Right renal cortex interstitium (tissue), 3 donors: Measurements from ENCODE around the gene MBLAC2. TPM values are rescaled to one million over a fixed set of nuclear protein-coding genes. Genes with fewer than 3 reads are reported as not detected.

ENCODE experiments used
- DNase-seq, 3 donors: peaks; one replicate each; pipeline ENCODE4 v3.0.0-alpha.2; 2013; ENCODE audit warnings: low read depth in 3 of 3, low spot score in 2 of 3
- polyA plus RNA-seq, 3 donors: library from polyadenylated mRNA; unstranded; fragments of 120-200 nt; gene quantifications; one replicate each; pipeline ENCODE4 v1.2.1, GENCODE V29; 2013; ENCODE audit not compliant: insufficient read length in 3 of 3

MBLAC2 gene
- polyA plus RNA-seq, 3 donors = 10.2 to 10.7 (median 10.7) TPM

DNA sequence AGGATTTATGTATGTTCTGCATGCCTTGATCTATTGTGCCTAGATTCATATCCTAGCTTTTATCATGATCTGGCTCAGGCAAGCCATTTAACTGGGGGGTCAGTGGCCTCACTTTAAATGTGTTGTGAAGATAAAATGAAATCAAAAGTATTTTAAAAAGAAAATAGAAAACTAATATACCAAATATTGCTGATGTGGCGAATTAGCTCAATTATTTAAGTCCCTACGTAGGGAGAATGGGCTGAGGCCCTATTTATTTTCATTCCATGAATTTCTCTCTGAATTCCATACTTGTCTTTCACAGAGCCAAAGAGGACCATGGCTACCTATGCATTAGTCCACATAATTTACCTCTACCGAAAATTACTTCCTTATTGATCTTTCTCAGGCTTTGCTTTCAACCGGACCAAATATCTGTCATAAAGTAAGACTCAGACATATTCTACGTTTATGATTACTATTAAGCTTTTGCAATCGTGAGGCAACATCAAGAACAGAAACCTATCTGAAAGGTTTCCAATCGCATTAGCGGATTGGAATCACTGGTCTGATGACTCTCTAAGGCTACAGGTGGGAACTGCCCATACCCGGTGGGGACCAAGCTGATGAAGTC, 1.7 kb downstream of the MBLAC2 start:
- DNase-seq = no peak

DNA sequence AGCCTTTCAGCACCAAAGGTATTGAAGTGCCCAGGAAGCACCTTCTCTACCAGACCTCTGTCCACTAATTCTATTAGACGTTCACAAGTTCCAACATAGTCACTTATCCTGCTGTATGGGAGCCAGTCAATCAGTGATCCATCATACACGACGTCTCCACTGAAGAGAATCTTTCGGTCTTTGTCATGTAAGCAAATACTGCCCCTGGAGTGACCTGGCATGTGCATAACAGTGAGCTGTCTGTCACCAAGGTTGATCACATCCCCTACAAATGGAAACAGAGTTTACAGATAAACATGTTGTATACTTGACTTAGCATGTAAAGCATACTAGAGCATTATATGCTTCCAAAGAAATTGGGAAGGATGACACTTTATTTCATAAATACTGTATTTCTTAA, 13.3 kb downstream of the MBLAC2 start:
- no peak for DNase-seq

DNA sequence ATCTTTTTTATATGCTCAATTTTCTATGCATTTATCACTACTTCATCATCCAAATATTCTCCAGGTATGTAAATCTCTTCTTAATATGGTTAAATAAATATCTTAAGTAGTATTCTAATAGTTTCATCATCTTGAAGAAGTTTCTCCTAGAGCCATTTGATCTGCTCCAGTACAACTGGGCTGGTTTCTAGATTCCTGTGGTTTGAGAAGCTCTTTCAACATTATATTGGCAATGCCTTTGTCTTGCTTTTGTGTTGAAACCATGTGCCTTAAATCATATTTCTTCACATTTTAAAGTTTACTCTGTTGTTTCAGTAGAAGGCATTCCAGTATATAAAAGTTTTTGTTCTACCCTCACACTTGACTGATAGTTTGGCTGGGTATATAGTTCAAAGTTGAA, 27.6 kb downstream of the MBLAC2 start:
- DNase-seq = no peak

DNA sequence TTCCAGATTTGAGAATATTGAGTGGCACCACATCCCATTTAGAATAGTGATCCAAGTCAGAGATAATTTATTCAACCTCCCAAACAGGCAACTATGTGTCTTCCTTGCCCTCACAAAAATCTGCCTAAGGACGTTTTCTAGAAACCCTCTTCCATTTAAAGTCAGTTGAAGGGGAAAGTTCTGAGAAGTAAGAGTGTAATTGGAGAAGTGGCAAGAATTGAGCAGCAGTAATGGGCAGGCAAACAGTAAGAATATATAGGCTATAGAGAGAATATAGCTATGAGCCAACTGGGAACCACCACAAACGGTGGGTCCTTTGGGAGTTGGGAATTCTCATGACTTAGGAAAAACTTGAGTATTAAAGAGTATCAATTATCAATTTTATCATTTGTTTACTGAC, 33.9 kb downstream of the MBLAC2 start:
- DNase-seq = no peak

DNA sequence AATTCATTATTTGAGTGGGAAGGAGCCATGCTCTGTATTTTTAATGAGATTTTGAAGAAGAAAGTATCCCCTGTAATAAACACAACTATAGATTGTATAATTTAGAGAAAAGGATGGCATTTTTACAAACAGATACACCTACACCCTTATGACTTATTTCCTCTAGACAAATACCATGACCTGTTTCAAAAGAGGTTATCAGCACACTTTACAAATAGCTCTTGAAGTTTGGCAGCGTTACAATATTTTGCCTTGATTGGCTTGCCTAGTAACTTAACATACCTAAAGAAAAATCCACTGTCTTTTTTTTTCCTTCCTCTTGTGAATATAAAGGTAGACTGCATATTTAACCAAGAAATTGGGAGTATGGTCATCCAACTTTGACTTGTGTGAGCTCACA, 36.5 kb downstream of the MBLAC2 start:
- DNase-seq = no peak

DNA sequence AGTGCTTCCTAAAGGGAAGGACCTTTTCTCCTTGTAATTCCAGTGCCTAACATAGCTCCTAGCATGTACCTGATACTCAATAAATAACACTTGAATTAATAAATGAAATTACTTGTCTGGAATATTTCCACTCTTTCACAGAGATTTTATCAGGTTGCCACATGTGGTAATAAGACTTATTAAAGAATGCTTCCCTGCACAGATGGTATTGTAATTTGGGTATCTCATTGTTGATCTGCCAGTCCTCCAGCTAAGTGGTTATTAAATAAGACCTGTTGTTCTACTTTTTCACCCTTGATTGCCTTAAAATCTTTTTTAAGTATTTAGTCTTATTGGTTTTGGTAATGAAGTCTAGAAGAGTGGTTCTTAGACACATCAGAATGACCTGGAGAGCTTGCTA, 36.9 kb downstream of the MBLAC2 start:
- no peak for DNase-seq

DNA sequence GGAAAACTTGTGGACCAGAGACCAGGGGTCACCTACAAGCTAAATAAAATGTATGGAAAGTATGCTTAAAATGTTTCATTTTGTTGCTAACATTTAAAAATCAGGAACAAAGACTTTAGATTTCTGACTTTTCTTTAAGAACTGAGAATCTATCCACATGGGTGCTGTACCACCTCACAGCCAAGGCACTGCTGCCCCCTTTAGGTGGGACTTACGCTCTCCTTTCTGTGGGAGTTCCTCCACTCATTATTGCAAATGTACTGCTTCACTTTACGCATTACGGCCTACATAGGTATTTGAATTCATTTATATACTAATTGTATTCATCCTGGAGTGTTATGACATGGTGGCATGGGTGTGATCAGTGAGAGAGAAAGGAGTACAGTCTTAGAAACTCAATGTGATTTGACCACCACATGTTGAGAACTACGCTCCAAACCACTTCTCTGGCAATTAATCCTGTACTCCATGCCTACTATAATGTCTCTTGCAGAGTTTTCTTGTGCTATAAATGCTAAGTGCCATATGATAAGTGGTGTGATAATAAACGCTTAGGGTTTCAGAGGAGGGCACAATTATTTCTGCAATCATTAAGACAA, 40.4 kb downstream of the MBLAC2 start:
- no peak for DNase-seq

DNA sequence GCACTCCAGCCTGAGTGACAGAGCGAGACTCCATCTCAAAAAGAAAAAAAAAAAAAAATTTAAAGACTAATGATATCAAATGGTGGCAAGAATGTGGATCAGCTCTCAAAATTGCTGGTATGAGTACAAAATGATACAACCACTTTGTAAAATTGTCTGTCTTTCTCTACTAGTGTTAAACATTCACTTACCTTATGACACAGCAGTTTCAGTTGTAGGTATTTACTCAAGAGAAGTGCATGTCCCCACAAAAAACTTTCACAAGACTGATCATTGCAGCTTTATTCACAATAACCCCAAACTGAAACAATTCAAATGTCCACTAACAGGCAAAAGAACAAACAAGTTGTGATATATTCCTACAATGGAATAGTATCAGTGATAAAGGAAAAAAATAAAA, 50.3 kb downstream of the MBLAC2 start:
- no peak for DNase-seq

DNA sequence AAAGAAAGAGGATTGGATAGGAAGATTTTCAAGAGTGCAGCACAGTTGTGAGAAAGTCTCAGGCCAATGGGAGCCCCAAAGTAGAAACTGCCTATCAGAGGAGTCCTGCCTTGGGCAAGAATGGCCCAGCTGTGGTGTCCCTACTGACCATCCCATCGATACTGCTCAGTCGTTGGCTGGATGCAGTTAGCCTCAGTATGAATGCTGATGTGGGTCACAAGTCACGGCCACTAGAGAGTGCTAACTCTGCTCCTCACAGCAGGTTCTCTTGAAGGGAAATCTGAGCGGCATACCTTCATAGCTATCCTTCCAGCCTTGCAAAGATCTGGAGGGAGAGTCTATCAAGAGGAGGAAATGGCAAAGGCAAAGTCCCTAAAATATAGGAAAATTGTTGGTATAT, 53.4 kb downstream of the MBLAC2 start:
- DNase-seq = no peak

DNA sequence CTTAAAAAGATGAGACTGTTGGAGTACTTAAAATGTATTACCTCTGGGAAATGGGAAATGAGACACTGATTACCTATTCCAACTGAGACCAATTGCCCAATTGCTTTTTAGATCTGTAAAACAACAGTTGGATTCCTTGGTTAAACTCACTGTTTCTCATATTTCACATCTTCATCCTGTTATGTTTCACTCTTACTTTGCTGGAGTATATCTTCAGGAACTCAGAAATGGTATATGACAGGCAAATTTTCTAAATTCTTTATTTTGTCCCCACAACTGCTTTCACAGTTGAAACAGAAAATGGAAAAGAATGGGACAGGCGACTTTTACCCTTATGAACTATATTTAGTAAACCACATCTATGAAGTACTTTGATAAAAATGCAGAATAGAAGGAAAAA, 56.4 kb downstream of the MBLAC2 start:
- DNase-seq = no peak

DNA sequence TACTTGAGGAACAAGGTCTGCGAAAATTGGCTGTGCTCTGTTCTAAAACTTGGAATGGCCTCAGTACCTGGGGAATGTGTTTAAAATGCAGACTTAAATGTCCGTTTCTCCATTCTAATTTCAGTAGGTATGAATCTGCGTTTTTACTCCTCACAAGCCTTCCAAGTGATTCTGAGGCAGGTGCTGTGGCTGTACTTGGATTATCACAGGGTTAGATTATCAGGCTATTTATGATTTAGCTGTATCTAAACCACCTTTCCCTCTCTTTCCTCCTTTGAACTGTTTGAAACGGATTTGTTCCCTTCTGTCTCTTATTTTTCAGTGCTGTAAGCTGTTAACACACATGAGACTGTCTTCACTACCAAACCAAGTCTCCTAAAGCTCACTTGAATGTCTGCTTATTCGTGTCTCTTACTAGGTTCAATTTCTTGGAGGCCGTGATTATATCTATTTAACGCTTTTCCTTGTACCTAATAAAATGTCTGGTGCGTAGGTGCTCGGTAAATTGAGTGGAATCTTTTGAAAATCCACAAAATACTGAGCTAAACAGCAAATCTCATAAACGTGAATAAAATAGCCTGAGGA, 64.3 kb downstream of the MBLAC2 start:
- DNase-seq = no peak

DNA sequence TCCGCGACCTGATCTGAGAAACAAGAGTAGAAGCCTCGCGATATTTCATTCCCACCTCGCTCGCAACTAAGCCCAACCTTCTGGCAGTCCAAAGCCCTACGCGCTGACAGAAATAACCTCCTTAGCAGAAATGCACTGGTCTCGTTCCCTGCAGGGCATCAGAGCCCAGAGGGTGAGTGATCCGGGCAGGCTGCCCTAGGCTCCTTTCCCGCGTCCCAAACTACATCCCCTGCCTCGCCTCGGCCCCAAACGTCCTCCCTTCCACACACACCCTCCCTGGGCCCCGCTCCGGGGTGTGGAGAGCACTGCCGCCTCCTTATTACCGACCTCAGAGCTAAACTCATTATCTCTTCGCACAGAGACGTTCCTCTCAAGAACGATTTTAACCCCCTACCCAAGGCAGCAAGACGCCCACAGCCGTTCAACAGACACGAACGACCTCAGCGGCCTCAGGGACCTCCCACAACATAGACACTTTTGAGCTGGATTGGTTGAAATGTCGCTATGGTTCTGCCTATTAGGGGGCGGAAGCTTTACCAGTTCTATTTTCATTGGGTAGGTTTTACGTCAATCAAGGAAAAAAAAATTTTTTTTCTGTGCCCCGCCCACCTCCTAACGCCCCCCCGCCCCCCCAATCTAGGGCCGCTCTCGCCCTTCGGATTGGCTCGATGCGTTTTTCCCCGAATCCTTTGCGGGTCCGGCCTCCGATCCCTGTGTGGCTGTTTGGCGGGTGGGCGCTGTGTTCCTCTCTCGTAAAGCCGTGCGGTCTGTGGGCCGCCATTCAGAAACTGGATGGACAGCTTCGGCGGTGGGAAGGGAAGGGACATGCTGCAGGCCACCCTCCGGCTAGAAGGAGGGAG, 65.0 kb downstream of the MBLAC2 start, which contains the start of gene CETN3:
Gene CETN3, minus strand, starts transcription at position 439 of the 860 bp plus-strand sequence. Its CDS starts 95 bp downstream, at position 344.
- peak; percentile 92 to 94 (median 92) for DNase-seq

DNA sequence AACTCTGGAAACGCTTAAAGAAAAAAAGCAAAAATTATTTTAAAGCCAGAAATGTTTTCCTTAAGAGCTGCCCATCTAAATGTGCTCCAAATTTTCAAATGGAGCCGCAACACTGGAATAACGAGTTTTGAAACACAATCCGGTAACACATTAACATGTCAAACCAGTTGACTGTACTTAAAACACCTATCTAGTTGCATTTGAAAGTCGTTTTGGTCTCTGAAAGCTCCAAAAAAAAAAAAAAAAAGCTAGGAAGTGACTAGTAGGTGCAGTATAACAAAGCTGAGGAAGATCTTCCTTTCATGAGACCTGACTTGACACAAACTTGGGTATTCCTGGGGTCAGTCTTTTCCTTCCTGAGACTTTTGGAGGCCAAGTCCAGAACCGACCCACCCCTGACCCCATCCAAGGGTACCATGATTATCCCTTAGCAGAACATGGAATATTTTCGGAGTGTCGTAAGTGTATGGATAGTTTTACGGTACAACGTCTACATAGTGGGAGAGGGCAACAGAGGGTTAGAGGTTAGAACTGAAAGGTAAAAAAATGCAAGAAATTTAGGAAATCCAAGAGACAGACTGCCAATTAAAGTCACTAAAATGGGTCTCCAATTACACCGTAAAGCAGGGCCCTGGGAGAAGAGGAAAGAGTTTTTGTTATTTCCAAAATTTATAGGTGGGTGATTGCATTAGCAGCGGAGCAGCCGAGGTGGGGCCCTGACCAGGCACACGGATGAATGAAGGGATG, 65.8 kb downstream of the MBLAC2 start:
- DNase-seq = peak in 1 of 3 donors; percentile 7

Other genes with a start within 250 kb of the MBLAC2 start
- gene CETN3, start 65.0 kb downstream of the MBLAC2 start, polyA plus RNA-seq = 10 to 100 TPM; 82.7 to 97.3 (median 84.4) TPM
- gene POLR3G, start 93 bp upstream of the MBLAC2 start, polyA plus RNA-seq = 1 to 10 TPM; 1.8 to 2.9 (median 2.2) TPM
- 10 to 100 TPM; 31.4 to 32.4 (median 31.8) TPM for gene LYSMD3, start 54.8 kb upstream of the MBLAC2 start, polyA plus RNA-seq
- 10 to 100 TPM; 10.2 to 14.8 (median 10.6) TPM for gene ADGRV1, start 84.0 kb upstream of the MBLAC2 start, polyA plus RNA-seq